IMR-90 (cell line): ENCODE measurements around the gene ARVCF. TPM values are rescaled to one million over a fixed set of nuclear protein-coding genes. Genes with fewer than 3 reads are reported as not detected.

Source experiments
- ATAC-seq: fragments of 200-7000 bp; cut with Tn5 transposase; 2 replicates; pipeline ENCODE4 v1.9.1; 2020; ENCODE audit warnings: low read depth, mild to moderate bottlenecking, moderate library complexity
- BruUV-seq: library from RNA; stranded (reverse); fragments of 400-500 nt; replicated peaks from 2 replicates; lab custom pipeline; 2021; lab: Mats Ljungman, UMichigan
- CTCF ChIA-PET: fragments of 300-600 bp; formaldehyde crosslinking; extraction: SDS; loops from one replicate; lab custom pipeline; 2021; ENCODE audit warnings: antibody characterized with exemption; lab: Yijun Ruan, JAX
- POLR2A ChIA-PET: fragments of 300-600 bp; sonication (Branson Sonifier 250); formaldehyde crosslinking; loops from one replicate; lab custom pipeline; 2022; ENCODE audit warnings: antibody characterized with exemption; ENCODE audit not compliant: unreplicated experiment; lab: Charles Lee
- DNase-seq: peaks from one replicate; pipeline ENCODE4 v3.0.0; 2013
- H2AFZ ChIP-seq: replicated peaks from 2 replicates; pipeline ENCODE3; 2013; ENCODE audit warnings: low read length, mild to moderate bottlenecking; ENCODE audit not compliant: poor library complexity
- H2AK5ac ChIP-seq: 2 replicates; pipeline ENCODE4 v1.6.1; 2013; ENCODE audit warnings: low read depth, low read length, inconsistent platforms
- H2AK9ac ChIP-seq: replicated peaks from 2 replicates; pipeline ENCODE3; 2013; ENCODE audit warnings: mild to moderate bottlenecking, low read depth, low read length, moderate library complexity; ENCODE audit not compliant: poor library complexity
- H2BK120ac ChIP-seq: 2 replicates; pipeline ENCODE4 v1.6.1; 2013; ENCODE audit warnings: low read depth, low read length, inconsistent platforms
- H2BK15ac ChIP-seq: 3 replicates; pipeline ENCODE4 v1.6.1; 2013; ENCODE audit warnings: low read depth, low read length, inconsistent platforms
- H2BK20ac ChIP-seq: 2 replicates; pipeline ENCODE4 v1.6.1; 2013; ENCODE audit warnings: low read depth, mild to moderate bottlenecking, inconsistent platforms, low read length, moderate library complexity
- H2BK5ac ChIP-seq: 2 replicates; pipeline ENCODE4 v1.6.1; 2013; ENCODE audit warnings: mild to moderate bottlenecking, low read depth, low read length, inconsistent platforms; ENCODE audit not compliant: poor library complexity, severe bottlenecking
- H3K14ac ChIP-seq: replicated peaks from 2 replicates; pipeline ENCODE4 v1.6.1; 2013; ENCODE audit warnings: low read depth, low read length, inconsistent platforms
- H3K18ac ChIP-seq: 2 replicates; pipeline ENCODE4 v1.6.1; 2013; ENCODE audit warnings: low read depth, low read length, control low read depth
- H3K23ac ChIP-seq: 2 replicates; pipeline ENCODE4 v1.6.1; 2013; ENCODE audit warnings: low read depth, low read length, inconsistent platforms
- H3K27ac ChIP-seq: 2 replicates; pipeline ENCODE4 v1.5.1; 2013; ENCODE audit warnings: mild to moderate bottlenecking, control low read depth, low read length; ENCODE audit not compliant: insufficient read depth
- H3K27me3 ChIP-seq: 2 replicates; pipeline ENCODE4 v1.6.1; 2013; ENCODE audit warnings: low read length; ENCODE audit not compliant: control insufficient read depth, insufficient read depth
- H3K36me3 ChIP-seq: 2 replicates; pipeline ENCODE4 v1.6.1; 2013; ENCODE audit warnings: low read length, mixed read lengths; ENCODE audit not compliant: control insufficient read depth, insufficient read depth
- H3K4ac ChIP-seq: 2 replicates; pipeline ENCODE4 v1.6.1; 2013; ENCODE audit warnings: low read depth, low read length, inconsistent platforms
- H3K4me1 ChIP-seq: 2 replicates; pipeline ENCODE4 v1.6.1; 2013; ENCODE audit warnings: low read length, mixed read lengths; ENCODE audit not compliant: control insufficient read depth, insufficient read depth
- H3K4me2 ChIP-seq: 2 replicates; pipeline ENCODE4 v1.6.1; 2013; ENCODE audit warnings: low read depth, mild to moderate bottlenecking, control low read depth, low read length, moderate library complexity
- H3K4me3 ChIP-seq: 2 replicates; pipeline ENCODE4 v1.5.1; 2013; ENCODE audit warnings: low read depth, mild to moderate bottlenecking, control low read depth, low read length, moderate library complexity; ENCODE audit not compliant: insufficient read depth
- H3K56ac ChIP-seq: 2 replicates; pipeline ENCODE4 v1.6.1; 2013; ENCODE audit warnings: low read length, inconsistent platforms; ENCODE audit not compliant: insufficient read depth; ENCODE audit errors: extremely low read depth
- H3K79me1 ChIP-seq, 2 experiments: 2 replicates each; pipeline ENCODE4 v1.6.1; 2013; ENCODE audit warnings: low read length in 2 of 2, inconsistent platforms in 1 of 2, low read depth in 1 of 2
- H3K9ac ChIP-seq: 2 replicates; pipeline ENCODE4 v1.6.1; 2013; ENCODE audit warnings: low read depth, low read length, control low read depth
- H3K9me1 ChIP-seq: 2 replicates; pipeline ENCODE4 v1.6.1; 2013; ENCODE audit warnings: low read length, inconsistent platforms; ENCODE audit not compliant: insufficient read depth
- H3K9me3 ChIP-seq: 2 replicates; pipeline ENCODE4 v1.6.1; 2013; ENCODE audit warnings: low read length; ENCODE audit not compliant: control insufficient read depth, insufficient read depth
- H4K20me1 ChIP-seq: 2 replicates; pipeline ENCODE4 v1.6.1; 2013; ENCODE audit warnings: low read length, inconsistent platforms; ENCODE audit not compliant: insufficient read depth
- H4K5ac ChIP-seq: 2 replicates; pipeline ENCODE4 v1.6.1; 2013; ENCODE audit warnings: mild to moderate bottlenecking, low read depth, low read length, control low read depth
- H4K8ac ChIP-seq, 2 experiments: 2 replicates each; pipeline ENCODE4 v1.6.1; 2013; ENCODE audit warnings: low read depth in 2 of 2, low read length in 2 of 2, control low read depth in 1 of 2, inconsistent platforms in 1 of 2
- H4K91ac ChIP-seq: 2 replicates; pipeline ENCODE4 v1.6.1; 2013; ENCODE audit warnings: low read depth, low read length, inconsistent platforms; ENCODE audit not compliant: insufficient read depth
- BHLHE40 ChIP-seq: fragments of 150-350 bp; IDR thresholded peaks from 2 replicates; pipeline ENCODE4 v1.6.1; 2016; ENCODE audit warnings: mild to moderate bottlenecking, low read depth, low read length
- FOS ChIP-seq: fragments of 150-350 bp; IDR thresholded peaks from 2 replicates; pipeline ENCODE4 v1.6.1; 2016; ENCODE audit warnings: low read depth, low read length
- MAFK ChIP-seq: IDR thresholded peaks from 2 replicates; pipeline ENCODE4 v1.6.1; 2012; ENCODE audit warnings: low read depth, low read length, improper control_type of control experiment
- MAZ ChIP-seq: IDR thresholded peaks from 2 replicates; pipeline ENCODE4 v1.6.1; 2012; ENCODE audit warnings: low read depth, mild to moderate bottlenecking, low read length, improper control_type of control experiment, moderate library complexity, borderline replicate concordance
- MXI1 ChIP-seq: IDR thresholded peaks from 2 replicates; pipeline ENCODE4 v1.6.1; 2012; ENCODE audit warnings: low read depth, mild to moderate bottlenecking, low read length, moderate library complexity, borderline replicate concordance
- NFE2L2 ChIP-seq: fragments of 150-350 bp; IDR thresholded peaks from 2 replicates; pipeline ENCODE4 v1.6.1; 2016; ENCODE audit warnings: low read depth, mild to moderate bottlenecking, low read length
- RCOR1 ChIP-seq: IDR thresholded peaks from 2 replicates; pipeline ENCODE4 v1.6.1; 2012; ENCODE audit warnings: mild to moderate bottlenecking, low read length, improper control_type of control experiment; ENCODE audit not compliant: insufficient replicate concordance
- RFX5 ChIP-seq: IDR thresholded peaks from 2 replicates; pipeline ENCODE4 v1.8.0; 2012; ENCODE audit warnings: low read depth, mild to moderate bottlenecking, low read length, moderate library complexity
- SMC3 ChIP-seq: fragments of 150-350 bp; IDR thresholded peaks from 2 replicates; pipeline ENCODE4 v1.6.1; 2016; ENCODE audit warnings: low read depth, mild to moderate bottlenecking, antibody characterized with exemption, low read length, moderate library complexity
- WGBS, 2 experiments: methylation state at CpG; one replicate each; pipeline versions ENCODE4 v1.1.5 to v1.1.7; 2013; ENCODE audit warnings: missing lambda C conversion rate in 2 of 2; ENCODE audit not compliant: insufficient read length in 1 of 2; ENCODE audit errors: extremely low coverage in 2 of 2; 5-methylcytosine and 5-hydroxymethylcytosine counted together
- dilution Hi-C: fragments of 300-500 bp; cut with HindIII; formaldehyde crosslinking; loops from one replicate; pipeline ENCODE4 v1.14.3; 2018; ENCODE audit warnings: low sequenced_read_pairs; ENCODE audit not compliant: unreplicated experiment
- in situ Hi-C: fragments of 300-500 bp; cut with MboI; formaldehyde crosslinking; loops from 3 replicates; pipeline ENCODE4 v1.14.3; 2019; ENCODE audit warnings: low sequenced_read_pairs, inconsistent platforms, mixed read lengths
- intact Hi-C: fragments of 100-400 bp; cut with micrococcal nuclease; formaldehyde crosslinking; loops from 2 replicates; pipeline ENCODE4 v1.10.0; 2022
- polyA plus RNA-seq, 3 experiments: library from polyadenylated mRNA; depleted of rRNA; stranded (reverse); fragments of >200 nt; gene quantifications; 2 replicates each; pipeline ENCODE4 v1.2.3, GENCODE V29; 2012; ENCODE audit warnings: low replicate concordance in 1 of 3
- total RNA-seq: library from RNA; depleted of rRNA; stranded (reverse); fragments of >200 nt; gene quantifications from 2 replicates; pipeline ENCODE4 v1.2.3, GENCODE V29; 2012
- TF ChIP-seq, protein P1 (sequence below): conservative IDR thresholded peaks from 2 replicates; pipeline ENCODE4 v1.5.1; 2012; ENCODE audit warnings: mild to moderate bottlenecking, low read depth, low read length, improper control_type of control experiment

ARVCF gene
- total and polyA plus RNA-seq, 2 of the 4 experiments (the other 2 are of a cell fraction), result 8.6 to 14.1 TPM

DNA sequence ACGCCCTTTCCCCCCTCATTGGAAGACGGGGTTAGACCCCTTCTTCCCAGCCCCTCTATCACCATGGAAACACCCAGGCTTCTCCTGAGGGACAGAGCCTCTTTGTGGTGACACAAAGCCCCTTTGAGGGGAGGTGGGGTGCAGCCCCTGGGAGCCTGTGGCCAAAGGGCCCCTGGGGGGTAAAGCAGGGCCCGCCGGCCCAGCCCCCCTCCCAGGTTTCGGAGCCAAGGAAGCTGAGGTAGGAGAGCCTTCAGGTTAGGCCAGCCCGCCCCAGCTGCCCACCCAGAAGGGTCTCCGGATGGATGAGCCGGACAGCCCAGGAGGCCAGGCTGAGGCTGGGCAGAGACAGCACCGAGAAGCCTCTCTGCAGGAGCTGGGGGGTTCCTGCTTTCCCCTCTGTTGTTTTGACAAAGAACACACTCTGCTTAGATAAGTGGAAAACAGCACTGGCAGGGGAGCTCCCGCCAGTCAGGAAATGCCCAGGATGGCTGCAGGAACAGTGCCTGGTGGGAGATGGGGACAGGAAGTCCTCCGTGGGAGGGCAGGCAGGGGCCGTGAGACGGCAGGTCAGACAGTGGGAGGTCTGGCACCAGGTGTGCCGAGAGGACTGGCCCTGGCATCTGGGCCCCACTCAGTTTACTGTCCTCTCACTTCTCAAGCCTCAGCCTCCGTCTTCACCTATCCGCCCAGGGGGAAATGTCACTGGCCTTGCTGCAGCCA, 18.2 kb downstream of the ARVCF start:
- no peak overlapping the region for H3K56ac ChIP-seq
- H2BK20ac ChIP-seq, result no peak overlapping the region
- dilution Hi-C loops, result no loop called here
- in situ Hi-C loops, result no loop called here
- no TSS peak for BruUV-seq
- H2BK15ac ChIP-seq, result no peak overlapping the region
- H4K20me1 ChIP-seq, result no peaks in the 10 kb centered on the region
- no peak overlapping the region for H4K8ac ChIP-seq
- H3K9ac ChIP-seq, result no peak overlapping the region
- H3K79me1 ChIP-seq, result no peaks in the 10 kb centered on the region
- no peak overlapping the region for H3K4me3 ChIP-seq
- H3K9me3 ChIP-seq, result no peaks in the 10 kb centered on the region
- no peak overlapping the region for H4K91ac ChIP-seq
- peaks cover 17% of the 10 kb centered on the region for H3K4me1 ChIP-seq
- H2AK5ac ChIP-seq, result no peak overlapping the region
- POLR2A ChIA-PET, result no interaction called here
- no peak for DNase-seq
- H3K4me2 ChIP-seq, result no peak overlapping the region
- no peak for ATAC-seq
- CTCF ChIA-PET, result no interaction called here
- no peak overlapping the region for H2BK120ac ChIP-seq
- no peak overlapping the region for H2BK5ac ChIP-seq
- intact Hi-C loops, result no loop called here
- H3K27ac ChIP-seq, result no peak overlapping the region
- peaks cover 2% of the 10 kb centered on the region; the same call in 1 of the 2 replicates for H3K27me3 ChIP-seq
- H2AFZ ChIP-seq, result peak overlapping the region; percentile 13
- no peaks in the 10 kb centered on the region for H3K36me3 ChIP-seq
- no peak overlapping the region for H2AK9ac ChIP-seq
- WGBS, 2 experiments, result 45% methylated on average over 6 of the region's 16 CpGs; no CpG with 5 or more reads in 1 of the 2 experiments
- no peak overlapping the region for H4K5ac ChIP-seq
- no peak overlapping the region for H3K14ac ChIP-seq
- no peak for TF ChIP-seq FOS
- TF ChIP-seq, protein P1, sequence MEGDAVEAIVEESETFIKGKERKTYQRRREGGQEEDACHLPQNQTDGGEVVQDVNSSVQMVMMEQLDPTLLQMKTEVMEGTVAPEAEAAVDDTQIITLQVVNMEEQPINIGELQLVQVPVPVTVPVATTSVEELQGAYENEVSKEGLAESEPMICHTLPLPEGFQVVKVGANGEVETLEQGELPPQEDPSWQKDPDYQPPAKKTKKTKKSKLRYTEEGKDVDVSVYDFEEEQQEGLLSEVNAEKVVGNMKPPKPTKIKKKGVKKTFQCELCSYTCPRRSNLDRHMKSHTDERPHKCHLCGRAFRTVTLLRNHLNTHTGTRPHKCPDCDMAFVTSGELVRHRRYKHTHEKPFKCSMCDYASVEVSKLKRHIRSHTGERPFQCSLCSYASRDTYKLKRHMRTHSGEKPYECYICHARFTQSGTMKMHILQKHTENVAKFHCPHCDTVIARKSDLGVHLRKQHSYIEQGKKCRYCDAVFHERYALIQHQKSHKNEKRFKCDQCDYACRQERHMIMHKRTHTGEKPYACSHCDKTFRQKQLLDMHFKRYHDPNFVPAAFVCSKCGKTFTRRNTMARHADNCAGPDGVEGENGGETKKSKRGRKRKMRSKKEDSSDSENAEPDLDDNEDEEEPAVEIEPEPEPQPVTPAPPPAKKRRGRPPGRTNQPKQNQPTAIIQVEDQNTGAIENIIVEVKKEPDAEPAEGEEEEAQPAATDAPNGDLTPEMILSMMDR, result no peak
- TF ChIP-seq MXI1, result no peak
- no peak for TF ChIP-seq BHLHE40
- no peak for TF ChIP-seq NFE2L2
- no peak for TF ChIP-seq RCOR1
- TF ChIP-seq MAFK, result no peak
- no peak for TF ChIP-seq RFX5
- no peak for TF ChIP-seq MAZ
- TF ChIP-seq SMC3, result no peak
- H3K4ac ChIP-seq, result no peak overlapping the region
- H3K9me1 ChIP-seq, result 0 out of 2 replicates have a peak, but pooled peaks cover 7% of the 10 kb centered on the region
- H3K23ac ChIP-seq, result no peak overlapping the region
- H3K18ac ChIP-seq, result no peak overlapping the region
